ENCODE measurements around the gene GMDS. TPM values are rescaled to one million over a fixed set of nuclear protein-coding genes. Genes with fewer than 3 reads are reported as not detected.
A peak's percentile ranks its signal among the peaks of the same experiment; 100 is the strongest.

The GMDS gene
- total and polyA plus RNA-seq, 2 of the 13 experiments (the other 11 are each of a cell fraction or from before 2014, with no cell fraction given) = 64.4 to 112 TPM

GRCh38 chr6:1697688-1698351, 547.6 kb downstream of the GMDS start:
- Histone ChIP-seq H3K27ac (ENCODE audit: extremely low read length, insufficient read depth, low read length) (no peak overlapping the region), H4K20me1 (ENCODE audit: insufficient read depth, low read length) (peaks cover 6% of the 10 kb centered on the region; the same call in 1 of the 2 replicates), H3K4me2 (ENCODE audit: low read depth, low read length) (no peak overlapping the region), H3K4me1 (ENCODE audit: insufficient read depth, low read length) (peaks cover 7% of the 10 kb centered on the region), H3K79me2 (ENCODE audit: insufficient read depth, low read length) (no peaks in the 10 kb centered on the region), H3K36me3 (replicated peaks in 1 of 2; ENCODE audit: control insufficient read depth in 1 of 2, insufficient read depth in 2 of 2, low read length in 2 of 2) (peaks cover 1 to 34% of the 10 kb centered on the region in 2 experiments), H3K9me3 (ENCODE audit: low read length) (no peaks in the 10 kb centered on the region), H3K4me3 (replicated peaks in 1 of 3; ENCODE audit: insufficient read depth in 1 of 3, low read depth in 2 of 3, low read length in 3 of 3) (no peak overlapping the region), H2AFZ (ENCODE audit: low read length) (no peak overlapping the region), H3K9ac (ENCODE audit: insufficient read depth, low read depth, low read length) (no peak overlapping the region), H3K27me3 (ENCODE audit: control insufficient read depth in 1 of 2, insufficient read depth in 2 of 2, low read length in 2 of 2) (no peaks in the 10 kb centered on the region)
- TF ChIP-seq ZNF737 (CRISPR knock-in tag; IDR thresholded peaks at IDR 0.05; ENCODE audit: borderline replicate concordance) = no peak
- no peak for TF ChIP-seq TBX2 (CRISPR knock-in tag; IDR thresholded peaks at IDR 0.05; ENCODE audit: borderline replicate concordance)
- no peak for TF ChIP-seq NR1H2 (CRISPR knock-in tag; IDR thresholded peaks at IDR 0.05; ENCODE audit: borderline replicate concordance, low read depth)
- TF ChIP-seq RBM22 (optimal IDR thresholded peaks at IDR 0.05; ENCODE audit: low read length) = peak; percentile 55
- TF ChIP-seq GABPA (IDR thresholded peaks at IDR 0.05; ENCODE audit: low read depth, low read length) = no peak
- TF ChIP-seq GABPA (CRISPR knock-in tag; IDR thresholded peaks at IDR 0.05; ENCODE audit: low read depth) = no peak
- FAIRE-seq (no peak), DNase-seq (ENCODE audit: low spot score) (no peak), ATAC-seq (no peak)
- no TSS peak for BruUV-seq (replicated peaks)
- intact Hi-C loops (cut with micrococcal nuclease; ENCODE audit: unreplicated experiment) = no loop called here
- CTCF ChIA-PET (ENCODE audit: low intra/inter-chr PET ratio, low total read pairs) = no interaction called here
- in situ Hi-C loops (cut with HindIII; ENCODE audit: extremely low pct_ligation_motif_present, low pct_unique_long_range_greater_than_20kb) = no loop called here
- 93% methylated on average over 10 of the region's 10 CpGs for WGBS (ENCODE audit: low lambda C conversion rate)
- POLR2A ChIA-PET = no interaction called here

- ATAC-seq = no peak
- Histone ChIP-seq H2AFZ (ENCODE audit: low read length) (no peak overlapping the region), H3K4me3 (replicated peaks in 1 of 3; ENCODE audit: insufficient read depth in 1 of 3, low read depth in 2 of 3, low read length in 3 of 3) (no peak overlapping the region), H3K27ac (ENCODE audit: extremely low read length, insufficient read depth, low read length) (no peak overlapping the region), H3K9me3 (ENCODE audit: low read length) (no peaks in the 10 kb centered on the region), H3K4me1 (ENCODE audit: insufficient read depth, low read length) (no peaks in the 10 kb centered on the region), H3K4me2 (ENCODE audit: low read depth, low read length) (no peak overlapping the region), H3K9ac (ENCODE audit: insufficient read depth, low read depth, low read length) (no peak overlapping the region), H3K36me3 (replicated peaks in 1 of 2; ENCODE audit: control insufficient read depth in 1 of 2, insufficient read depth in 2 of 2, low read length in 2 of 2) (peaks cover 1 to 30% of the 10 kb centered on the region in 2 experiments), H3K27me3 (ENCODE audit: control insufficient read depth in 1 of 2, insufficient read depth in 2 of 2, low read length in 2 of 2) (no peaks in the 10 kb centered on the region), H3K79me2 (ENCODE audit: insufficient read depth, low read length) (no peaks in the 10 kb centered on the region), H4K20me1 (ENCODE audit: insufficient read depth, low read length) (no peaks in the 10 kb centered on the region)
- in situ Hi-C loops (cut with HindIII; ENCODE audit: extremely low pct_ligation_motif_present, low pct_unique_long_range_greater_than_20kb) = no loop called here
- TF ChIP-seq ZNF232 (CRISPR knock-in tag; IDR thresholded peaks at IDR 0.05; ENCODE audit: borderline replicate concordance) (no peak), ZNF629 (CRISPR knock-in tag; conservative IDR thresholded peaks at IDR 0.05) (peak; percentile 78)
- intact Hi-C loops (cut with micrococcal nuclease; ENCODE audit: unreplicated experiment) = no loop called here
- ChIA-PET POLR2A (no interaction called here), CTCF (ENCODE audit: low intra/inter-chr PET ratio, low total read pairs) (no interaction called here)
- 93% methylated on average over 6 of the region's 6 CpGs for WGBS (ENCODE audit: low lambda C conversion rate)
- no TSS peak for BruUV-seq (replicated peaks)
- FAIRE-seq = no peak
- no peak for DNase-seq (ENCODE audit: low spot score)
Measured at GRCh38 chr6:1696463-1696850, 548.9 kb downstream of the GMDS start.
